ENCODE measurements around the gene MRPS27. TPM values are rescaled to one million over a fixed set of nuclear protein-coding genes. Genes with fewer than 3 reads are reported as not detected.

Gene MRPS27
- total RNA-seq: 82.0 and 91.0 TPM in 2 replicates

GRCh38 chr5:72319976-72320752, at the start of gene MRPS27, which contains the start of gene PTCD2:
MRPS27 (minus strand) TSS chr5:72320240; CDS start chr5:72320221, 19 bp downstream.
PTCD2 (plus strand) TSS chr5:72320373; CDS start chr5:72320383, 10 bp downstream.

Small RNA genes lying within 50 kb of the gene (small RNA-seq; reads per million reads assigned to genes)
- gene MIR4803: 2.0 reads per million, percentile 47 among the genes with 10 or more reads in this experiment
- not detected for gene RN7SL153P

Other genes starting within 250 kb of the MRPS27 start
- gene MAP1B, start 212.8 kb downstream of the MRPS27 start, total RNA-seq: 180 and 226 TPM in 2 replicates
- gene PTCD2, start 133 bp upstream of the MRPS27 start, total RNA-seq: 11.5 TPM in 2 replicates
- gene ZNF366, start 187.2 kb upstream of the MRPS27 start, total RNA-seq: under 0.01 TPM in 1 of 2 replicates, not detected in the other